Memory B cell (primary cell): Measurements from ENCODE around the gene SPATA16.
"Not testable (repeated sequence)": the region's sequence is repeated elsewhere in the genome, so short reads cannot be mapped to it uniquely, and the experiment has no call there.

Source experiments
- ATAC-seq: fragments of 150-1000 bp; cut with Tn5 transposase; 2 replicates; pipeline ENCODE4 v1.10.0; 2021; ENCODE audit warnings: low read depth, mild to moderate bottlenecking, moderate library complexity
- DNase-seq, 2 donors: peaks; one replicate each; pipeline ENCODE4 v3.0.0; 2022; ENCODE audit warnings: low spot score in 2 of 2
- H3K27ac Mint-ChIP-seq: one replicate; pipeline ENCODE4 v1.8.0; 2022; ENCODE audit warnings: mild to moderate bottlenecking, moderate library complexity, mixed read lengths
- H3K27me3 Mint-ChIP-seq: one replicate; pipeline ENCODE4 v1.8.0; 2022; ENCODE audit warnings: mixed read lengths
- H3K36me3 Mint-ChIP-seq: one replicate; pipeline ENCODE4 v1.8.0; 2022; ENCODE audit warnings: mild to moderate bottlenecking, mixed read lengths
- H3K4me1 Mint-ChIP-seq: one replicate; pipeline ENCODE4 v1.8.0; 2022; ENCODE audit warnings: mixed read lengths
- H3K4me3 Mint-ChIP-seq: one replicate; pipeline ENCODE4 v1.8.0; 2022; ENCODE audit warnings: mild to moderate bottlenecking, moderate library complexity, mixed read lengths
- H3K9me3 Mint-ChIP-seq: one replicate; pipeline ENCODE4 v1.8.0; 2022; ENCODE audit warnings: mixed read lengths

Gene SPATA16

DNA sequence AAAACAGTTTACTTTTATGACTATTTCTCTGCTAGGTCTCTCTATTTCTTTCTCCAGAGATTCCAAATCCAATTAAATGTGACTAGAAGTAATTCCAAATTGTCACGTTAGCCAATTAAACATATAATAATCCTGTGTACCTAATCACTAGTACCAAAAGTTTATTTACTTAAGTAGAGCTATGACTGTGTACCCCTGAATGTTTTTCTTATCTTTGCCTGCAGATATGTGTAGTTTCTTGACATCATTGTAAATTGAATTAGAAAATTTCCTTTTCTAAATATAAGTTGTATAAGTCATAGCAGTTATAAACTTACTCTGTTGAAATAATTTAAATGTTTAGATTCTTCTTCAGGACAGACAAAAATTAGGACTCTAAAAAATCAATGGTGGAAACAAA is 163.3 kb downstream of the SPATA16 start:
- no peak overlapping the region for H3K4me3 Mint-ChIP-seq
- H3K4me1 Mint-ChIP-seq: no peaks in the 10 kb centered on the region
- no peak for ATAC-seq
- no peaks in the 10 kb centered on the region for H3K36me3 Mint-ChIP-seq
- peaks cover 5% of the 10 kb centered on the region for H3K9me3 Mint-ChIP-seq
- DNase-seq: no peak
- H3K27me3 Mint-ChIP-seq: no peaks in the 10 kb centered on the region
- H3K27ac Mint-ChIP-seq: no peak overlapping the region

DNA sequence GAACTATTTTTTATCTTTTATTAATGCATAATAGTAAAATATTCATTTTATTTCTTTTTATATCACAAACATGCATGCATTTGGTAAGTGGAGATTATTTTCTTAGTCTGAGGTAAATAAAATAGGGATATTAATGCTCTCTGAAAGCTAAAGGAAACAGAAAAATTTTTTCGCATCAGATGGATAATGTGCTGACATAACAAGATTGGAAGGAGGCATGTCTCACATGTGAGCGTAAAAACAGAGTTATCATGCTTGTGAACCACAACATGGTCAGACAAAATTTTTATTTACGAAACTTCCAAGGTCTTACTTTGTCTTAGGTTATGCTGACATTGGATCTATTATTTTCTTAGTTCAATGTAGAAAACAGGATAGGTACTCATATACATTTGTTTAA is 166.1 kb downstream of the SPATA16 start:
- DNase-seq: no peak
- no peaks in the 10 kb centered on the region for H3K36me3 Mint-ChIP-seq
- no peak overlapping the region for H3K27ac Mint-ChIP-seq
- H3K4me1 Mint-ChIP-seq: no peaks in the 10 kb centered on the region
- no peak overlapping the region for H3K4me3 Mint-ChIP-seq
- H3K27me3 Mint-ChIP-seq: no peaks in the 10 kb centered on the region
- H3K9me3 Mint-ChIP-seq: no peaks in the 10 kb centered on the region
- ATAC-seq: no peak

DNA sequence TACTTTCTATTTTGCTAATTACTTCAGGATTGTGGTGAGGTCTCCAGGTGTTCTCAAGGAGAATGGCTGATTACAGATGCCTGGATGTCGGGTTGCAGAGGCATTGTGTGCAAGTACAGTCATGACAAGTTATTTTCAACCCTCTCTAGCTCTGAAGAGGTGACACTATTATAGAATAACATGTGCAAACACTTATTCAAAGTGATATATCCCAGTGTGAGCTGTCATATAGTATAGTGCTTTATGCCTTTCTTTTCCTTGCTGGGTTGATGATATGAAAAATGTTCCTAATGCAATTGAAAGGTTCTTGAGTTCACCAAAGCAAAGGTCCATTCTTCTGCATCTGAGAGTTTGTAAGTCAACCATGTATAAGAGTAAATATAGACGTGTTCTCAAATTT is 167.2 kb downstream of the SPATA16 start:
- Mint-ChIP-seq H3K27ac (no peak overlapping the region), H3K27me3 (no peaks in the 10 kb centered on the region), H3K4me3 (no peak overlapping the region), H3K9me3 (no peaks in the 10 kb centered on the region), H3K36me3 (no peaks in the 10 kb centered on the region), H3K4me1 (no peaks in the 10 kb centered on the region)
- DNase-seq (no peak), ATAC-seq (no peak)

DNA sequence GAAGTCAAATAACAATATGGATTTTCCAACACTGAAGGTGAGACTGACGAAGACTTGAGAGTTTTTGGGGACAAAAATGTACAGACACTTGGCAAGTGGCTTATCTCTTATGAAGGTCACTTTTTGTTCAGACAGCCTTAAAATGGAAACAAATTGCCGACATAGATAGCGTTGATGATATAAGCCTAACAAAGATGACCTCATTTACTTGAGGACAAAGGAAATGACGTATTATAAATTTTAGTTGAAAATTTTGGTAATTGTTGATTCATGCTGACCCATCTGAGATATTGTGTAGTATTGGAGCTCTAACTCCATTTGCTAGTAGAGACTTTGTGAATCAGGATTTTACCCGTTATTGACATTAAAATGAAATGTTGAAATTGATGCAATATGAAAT is 168.3 kb downstream of the SPATA16 start:
- no peak overlapping the region for H3K27ac Mint-ChIP-seq
- H3K4me3 Mint-ChIP-seq: no peak overlapping the region
- H3K36me3 Mint-ChIP-seq: no peaks in the 10 kb centered on the region
- no peaks in the 10 kb centered on the region for H3K27me3 Mint-ChIP-seq
- no peaks in the 10 kb centered on the region for H3K4me1 Mint-ChIP-seq
- DNase-seq (no peak), ATAC-seq (no peak)
- H3K9me3 Mint-ChIP-seq: no peaks in the 10 kb centered on the region

DNA sequence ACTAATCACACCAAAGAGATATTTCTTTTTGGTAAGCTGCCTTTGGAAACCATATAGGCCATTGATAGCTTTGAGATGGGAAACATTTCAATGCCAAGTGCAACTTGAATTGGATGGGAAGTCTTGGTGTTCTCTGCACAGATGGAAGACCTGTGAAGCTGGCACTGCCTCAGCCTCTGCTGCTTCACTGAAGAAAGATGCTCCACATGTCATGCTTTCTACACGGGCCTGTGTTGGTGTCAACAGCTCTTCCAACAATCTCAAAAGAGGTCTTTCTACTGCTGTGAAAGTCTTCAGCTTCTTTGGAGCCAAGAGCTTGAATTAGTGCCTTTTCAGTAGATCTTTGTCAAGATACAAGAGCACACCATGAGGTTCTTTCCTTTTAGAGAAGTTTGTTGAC is 169.0 kb downstream of the SPATA16 start:
- H3K27ac Mint-ChIP-seq: no peak overlapping the region
- no peak for ATAC-seq
- H3K9me3 Mint-ChIP-seq: no peaks in the 10 kb centered on the region
- H3K27me3 Mint-ChIP-seq: no peaks in the 10 kb centered on the region
- H3K36me3 Mint-ChIP-seq: no peaks in the 10 kb centered on the region
- DNase-seq: no peak
- no peak overlapping the region for H3K4me3 Mint-ChIP-seq
- H3K4me1 Mint-ChIP-seq: no peaks in the 10 kb centered on the region

DNA sequence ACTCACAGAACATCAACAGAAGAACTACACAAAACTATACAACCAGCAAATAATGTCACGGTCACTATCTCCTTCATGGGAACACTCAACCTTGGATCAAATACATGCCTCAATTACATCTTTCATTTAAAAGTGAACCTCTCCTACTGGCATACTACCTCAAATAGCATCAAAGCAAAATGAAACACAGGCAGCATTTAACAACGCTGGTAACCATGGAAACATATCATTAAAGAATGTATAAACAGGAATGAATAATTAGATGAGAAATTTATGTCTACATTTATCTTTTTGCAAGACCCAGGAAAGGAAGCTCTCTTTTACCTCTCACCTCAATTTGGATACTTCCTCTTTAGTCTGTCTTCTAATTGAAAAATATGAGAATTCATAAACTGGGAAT is 172.4 kb downstream of the SPATA16 start:
- Mint-ChIP-seq H3K4me3 (no peak overlapping the region), H3K9me3 (no peaks in the 10 kb centered on the region), H3K36me3 (no peaks in the 10 kb centered on the region), H3K27ac (no peak overlapping the region), H3K4me1 (no peaks in the 10 kb centered on the region), H3K27me3 (no peaks in the 10 kb centered on the region)
- DNase-seq (no peak), ATAC-seq (no peak)

DNA sequence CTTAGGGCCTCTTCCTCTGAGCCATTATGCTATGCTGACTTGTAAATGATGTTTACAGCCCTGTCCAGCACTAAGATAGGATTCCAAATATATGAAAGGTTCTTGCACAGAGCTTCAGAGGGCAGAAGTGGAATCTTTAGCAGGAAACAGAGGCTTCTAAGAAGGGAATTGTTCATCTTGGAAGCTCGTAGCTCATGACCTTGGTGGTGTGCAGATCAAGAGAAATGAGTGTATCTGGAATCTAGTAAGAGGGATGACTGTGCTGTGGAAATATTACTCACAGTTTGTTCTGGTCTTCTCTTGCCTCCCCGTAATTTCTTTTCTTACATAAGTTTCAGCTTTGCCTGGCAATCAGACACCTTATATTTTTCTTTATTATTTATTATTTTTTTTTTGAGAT is 175.8 kb downstream of the SPATA16 start:
- DNase-seq: no peak
- Mint-ChIP-seq H3K36me3 (no peaks in the 10 kb centered on the region), H3K4me1 (no peaks in the 10 kb centered on the region), H3K4me3 (no peak overlapping the region), H3K27ac (no peak overlapping the region), H3K9me3 (no peaks in the 10 kb centered on the region), H3K27me3 (no peaks in the 10 kb centered on the region)
- ATAC-seq: no peak

DNA sequence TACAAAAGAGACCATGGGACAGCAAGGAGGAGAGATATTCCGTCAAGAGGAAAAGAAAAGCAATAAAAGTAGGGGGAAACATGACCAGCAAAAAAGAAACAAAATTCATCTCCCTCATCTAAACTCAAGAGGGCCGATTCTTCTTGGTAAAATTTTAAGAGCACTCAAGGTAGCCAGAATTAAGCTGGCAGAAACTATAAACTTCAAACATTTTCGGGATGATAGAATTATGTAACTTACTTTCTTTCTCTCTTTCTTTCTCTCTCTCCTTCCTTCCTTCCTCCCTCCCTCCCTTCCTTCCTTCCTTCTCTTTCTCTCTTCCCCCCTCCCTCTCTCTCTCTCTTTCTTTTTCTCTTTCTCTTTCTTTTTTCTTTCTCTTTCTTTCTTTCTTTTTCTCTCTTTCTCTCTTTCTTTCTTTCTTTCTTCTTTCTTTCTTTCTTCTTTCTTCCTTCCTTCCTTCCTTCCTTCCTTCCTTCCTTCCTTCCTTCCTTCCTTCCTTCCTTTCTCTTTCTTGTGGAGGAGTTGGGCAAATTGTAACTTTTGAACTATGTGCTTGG is 180.3 kb downstream of the SPATA16 start:
- not testable (repeated sequence) for H3K36me3 Mint-ChIP-seq, DNase-seq, H3K4me1 Mint-ChIP-seq, H3K4me3 Mint-ChIP-seq, ATAC-seq, H3K27ac Mint-ChIP-seq, H3K27me3 Mint-ChIP-seq, H3K9me3 Mint-ChIP-seq

DNA sequence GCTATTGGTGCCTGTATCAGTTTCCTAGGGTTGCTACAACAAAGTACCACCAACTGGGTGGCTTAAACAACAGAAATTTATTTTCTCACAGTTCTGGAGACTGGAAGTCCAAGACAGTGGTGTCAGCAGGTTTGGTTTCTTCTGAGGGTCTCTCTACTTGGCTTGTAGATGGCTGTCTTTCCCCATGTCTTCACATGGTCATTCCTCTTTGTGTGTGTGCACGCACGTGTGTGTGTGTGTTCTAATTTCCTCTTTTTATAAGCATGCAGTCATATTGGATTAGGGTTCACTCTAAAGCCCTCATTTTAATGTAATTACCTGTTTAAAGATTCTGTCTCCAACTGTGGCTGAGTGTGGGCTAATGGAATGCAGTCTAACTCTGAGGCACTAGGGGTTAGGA is 182.5 kb downstream of the SPATA16 start:
- Mint-ChIP-seq H3K4me1 (no peaks in the 10 kb centered on the region), H3K36me3 (no peaks in the 10 kb centered on the region), H3K9me3 (no peaks in the 10 kb centered on the region), H3K27me3 (no peaks in the 10 kb centered on the region), H3K27ac (no peak overlapping the region), H3K4me3 (no peak overlapping the region)
- ATAC-seq (no peak), DNase-seq (no peak)

DNA sequence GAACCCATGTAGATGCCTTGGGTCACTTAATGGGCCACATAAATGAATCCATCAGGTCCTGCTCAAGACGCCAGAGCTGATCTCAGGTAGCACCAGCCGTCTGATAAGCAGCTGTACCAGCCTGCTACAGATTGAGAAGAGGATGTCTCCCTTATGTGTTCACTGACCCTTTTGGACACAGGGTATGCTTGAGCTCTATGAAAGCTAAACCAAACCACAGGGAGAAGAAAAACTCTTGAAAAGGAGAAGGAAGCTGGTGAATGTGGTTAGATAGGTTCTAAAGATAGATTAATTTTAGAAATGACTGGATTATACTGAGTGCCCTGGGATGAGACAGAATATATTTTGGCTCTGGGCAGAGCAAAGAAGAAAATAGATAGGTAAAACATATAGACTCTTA is 187.5 kb downstream of the SPATA16 start:
- no peak for ATAC-seq
- H3K4me1 Mint-ChIP-seq: no peaks in the 10 kb centered on the region

DNA sequence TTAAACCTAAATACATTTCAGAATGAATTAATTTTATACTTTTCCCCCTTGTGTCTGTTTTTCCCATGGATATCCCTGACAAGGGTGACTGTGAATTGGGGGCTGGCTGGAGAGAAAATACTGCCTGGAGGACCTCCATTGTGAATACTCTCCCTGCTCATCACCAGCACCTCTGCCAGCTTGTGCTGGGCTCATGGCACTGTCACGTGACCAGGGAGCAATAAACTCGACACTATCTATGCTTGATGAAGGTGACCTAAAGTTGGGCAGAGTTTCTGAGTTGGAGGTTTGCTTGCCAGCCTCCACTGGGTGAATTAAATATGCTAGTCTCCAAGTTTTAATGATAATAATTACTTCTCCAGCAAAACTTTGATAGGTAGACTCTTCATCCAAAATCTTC is 189.5 kb downstream of the SPATA16 start:
- ATAC-seq (no peak), DNase-seq (no peak)
- H3K27ac Mint-ChIP-seq: no peak overlapping the region
- peaks cover 2% of the 10 kb centered on the region for H3K9me3 Mint-ChIP-seq
- no peaks in the 10 kb centered on the region for H3K36me3 Mint-ChIP-seq
- H3K27me3 Mint-ChIP-seq: no peaks in the 10 kb centered on the region
- no peaks in the 10 kb centered on the region for H3K4me1 Mint-ChIP-seq
- no peak overlapping the region for H3K4me3 Mint-ChIP-seq

More for the DNA sequence above, 187.5 kb downstream of the SPATA16 start:
- no peaks in the 10 kb centered on the region for H3K36me3 Mint-ChIP-seq
- H3K4me3 Mint-ChIP-seq: no peak overlapping the region
- no peak overlapping the region for H3K27ac Mint-ChIP-seq
- H3K9me3 Mint-ChIP-seq: peaks cover 2% of the 10 kb centered on the region
- H3K27me3 Mint-ChIP-seq: no peaks in the 10 kb centered on the region
- DNase-seq: no peak

DNA sequence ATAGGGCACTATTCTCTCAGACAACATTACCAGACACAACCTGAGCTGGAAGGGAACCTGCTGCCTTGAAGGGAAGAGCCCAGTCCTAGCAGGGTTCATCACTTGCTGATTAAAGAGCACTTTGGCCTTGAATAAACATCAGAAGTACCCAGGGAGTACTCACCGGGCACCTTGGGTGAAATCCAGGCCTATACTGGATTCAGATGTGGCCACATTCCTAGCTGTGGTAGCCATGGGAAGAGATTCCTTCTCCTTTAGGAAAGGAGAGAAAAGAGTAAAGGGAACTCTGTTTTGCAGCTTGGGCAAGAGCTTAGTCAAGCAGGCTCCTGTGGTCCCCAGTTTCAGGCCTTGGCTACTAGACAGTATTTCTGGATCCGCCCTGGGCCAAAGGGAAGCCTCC is 195.0 kb downstream of the SPATA16 start:
- Mint-ChIP-seq H3K4me3 (no peak overlapping the region), H3K9me3 (peaks cover 2% of the 10 kb centered on the region), H3K4me1 (no peaks in the 10 kb centered on the region), H3K36me3 (no peaks in the 10 kb centered on the region), H3K27ac (no peak overlapping the region), H3K27me3 (no peaks in the 10 kb centered on the region)
- ATAC-seq (no peak), DNase-seq (no peak)

DNA sequence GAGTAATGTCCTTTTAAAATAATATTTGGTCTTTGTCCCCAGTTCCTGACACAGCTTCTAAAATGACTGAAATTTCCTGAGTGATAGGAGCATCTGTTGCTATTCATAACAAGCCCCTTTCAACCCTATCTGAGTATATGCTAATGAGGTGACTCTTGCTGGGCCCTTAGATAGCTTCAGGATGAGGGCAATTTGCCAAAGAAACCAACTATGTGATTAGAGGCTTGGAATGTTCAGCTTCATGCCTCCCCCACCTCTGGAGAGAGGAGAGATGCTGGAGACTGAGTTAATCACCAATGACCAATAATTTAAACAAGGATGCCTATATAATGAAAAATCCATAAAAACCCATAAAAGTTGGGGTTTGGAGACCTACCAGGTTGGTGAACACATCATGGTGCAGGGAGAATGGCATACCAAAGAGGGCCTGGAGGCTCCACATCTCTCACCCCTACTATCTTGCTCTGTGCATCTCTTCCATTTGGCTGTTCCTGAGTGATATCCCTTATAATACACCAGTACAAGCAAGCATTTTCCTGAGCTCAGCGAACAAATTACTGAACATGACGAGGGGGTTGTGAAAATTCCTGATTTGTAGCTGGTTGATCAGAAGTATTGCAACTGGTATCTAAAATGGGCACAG is 201.3 kb downstream of the SPATA16 start:
- ATAC-seq: no peak
- no peaks in the 10 kb centered on the region for H3K9me3 Mint-ChIP-seq
- H3K27me3 Mint-ChIP-seq: peaks cover 2% of the 10 kb centered on the region
- no peaks in the 10 kb centered on the region for H3K36me3 Mint-ChIP-seq
- no peak overlapping the region for H3K27ac Mint-ChIP-seq
- H3K4me3 Mint-ChIP-seq: no peak overlapping the region
- no peaks in the 10 kb centered on the region for H3K4me1 Mint-ChIP-seq
- no peak for DNase-seq

DNA sequence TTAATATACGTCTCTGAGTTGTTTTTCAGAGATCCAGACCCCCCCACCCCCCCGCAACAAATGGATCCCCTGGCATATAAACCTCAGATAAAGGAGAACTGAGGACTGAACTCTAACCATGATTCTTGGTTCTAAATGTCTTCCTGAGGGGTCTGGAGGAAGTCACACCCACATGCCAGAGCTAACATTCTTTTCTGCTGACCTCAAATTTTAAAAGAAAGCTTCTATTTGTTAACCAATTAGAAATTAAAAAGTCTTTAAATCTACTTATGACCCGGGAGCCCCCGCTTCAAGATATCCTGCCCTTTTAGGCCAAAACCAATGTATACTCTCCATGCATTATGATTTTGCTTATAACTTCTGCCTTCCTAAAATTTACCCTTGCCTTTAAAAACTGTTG is 202.2 kb downstream of the SPATA16 start:
- H3K27me3 Mint-ChIP-seq: peaks cover 2% of the 10 kb centered on the region
- no peaks in the 10 kb centered on the region for H3K4me1 Mint-ChIP-seq
- ATAC-seq: no peak

DNA sequence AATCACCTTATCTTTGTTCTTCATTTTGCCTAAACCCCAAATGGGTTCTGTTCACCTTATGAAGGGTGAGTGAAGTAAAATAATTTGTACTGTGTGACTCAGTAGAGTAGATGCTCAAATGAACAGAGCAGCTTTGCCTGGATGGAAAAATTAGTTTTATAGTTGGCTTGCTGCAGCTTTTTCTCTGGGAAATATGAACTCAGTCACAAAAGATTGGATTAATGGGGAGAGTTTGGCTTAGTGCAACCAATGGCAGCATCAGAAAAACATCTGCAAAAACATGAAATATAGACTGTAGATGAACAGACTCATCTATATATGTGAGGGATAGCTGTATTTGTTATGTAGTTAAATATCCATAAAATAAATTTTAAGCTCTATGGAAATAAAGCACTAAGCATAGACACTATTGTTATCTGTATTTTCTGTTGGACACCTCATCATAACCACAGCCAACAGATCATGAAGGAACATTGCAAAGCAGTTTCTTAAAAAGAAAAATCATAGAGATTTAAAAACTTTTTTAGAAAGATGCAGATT is 209.2 kb downstream of the SPATA16 start:
- Mint-ChIP-seq H3K4me3 (no peak overlapping the region), H3K4me1 (no peaks in the 10 kb centered on the region), H3K27me3 (no peaks in the 10 kb centered on the region), H3K36me3 (no peaks in the 10 kb centered on the region), H3K9me3 (no peaks in the 10 kb centered on the region), H3K27ac (no peak overlapping the region)
- ATAC-seq (no peak), DNase-seq (no peak)

More for the DNA sequence above, 202.2 kb downstream of the SPATA16 start:
- H3K9me3 Mint-ChIP-seq: no peaks in the 10 kb centered on the region
- H3K36me3 Mint-ChIP-seq: no peaks in the 10 kb centered on the region
- DNase-seq: no peak
- no peak overlapping the region for H3K27ac Mint-ChIP-seq
- no peak overlapping the region for H3K4me3 Mint-ChIP-seq
